Measurements from ENCODE around the gene ALAS2. TPM values are rescaled to one million over a fixed set of nuclear protein-coding genes. Genes with fewer than 3 reads are reported as not detected.
"Not testable (repeated sequence)": the region's sequence is repeated elsewhere in the genome, so short reads cannot be mapped to it uniquely, and the experiment has no call there.

The ALAS2 gene
- not detected in 2 replicates for total RNA-seq

- intact Hi-C loops (cut with micrococcal nuclease), result no loop called here
Measured at GRCh38 chrX:55030271-55031205, at the start of gene ALAS2. Gene ALAS2 (minus strand): TSS chrX:55030977. CDS start chrX:55026000, 4,977 bp downstream.

- intact Hi-C loops (cut with micrococcal nuclease), result no loop called here
Measured at GRCh38 chrX:55074851-55075467, 44.2 kb upstream of the ALAS2 start, which contains the start of gene PAGE2B. Gene PAGE2B (plus strand): TSS chrX:55075030. CDS start chrX:55076042, 1,012 bp downstream.

GRCh38 chrX:55072286-55072685, 41.5 kb upstream of the ALAS2 start:
- intact Hi-C loops (cut with micrococcal nuclease), result no loop called here

GRCh38 chrX:55067180-55067579, 36.4 kb upstream of the ALAS2 start:
- intact Hi-C loops (cut with micrococcal nuclease), result not testable (repeated sequence)

- intact Hi-C loops (cut with micrococcal nuclease), result loop anchor here (1.0 to 10.0 kb wide), 11 partner anchors 57 to 1373 kb away; partner anchors contain the start of genes APEX2, MAGED2, PHF8 and TSR2
Measured at GRCh38 chrX:55057675-55058249, 27.0 kb upstream of the ALAS2 start.

GRCh38 chrX:55056820-55057674, 26.3 kb upstream of the ALAS2 start:
- intact Hi-C loops (cut with micrococcal nuclease), result loop anchor here (1.0 to 10.0 kb wide), 11 partner anchors 56 to 1372 kb away; partner anchors contain the start of genes APEX2, MAGED2, PHF8 and TSR2

- intact Hi-C loops (cut with micrococcal nuclease), result loop anchor here (10.0 kb wide), 2 partner anchors 606 to 1216 kb away; partner anchors contain the start of gene TSR2
Measured at GRCh38 chrX:55050599-55050998, 19.8 kb upstream of the ALAS2 start.

GRCh38 chrX:55041514-55041913, 10.7 kb upstream of the ALAS2 start:
- intact Hi-C loops (cut with micrococcal nuclease), result no loop called here

GRCh38 chrX:55039471-55039870, 8.7 kb upstream of the ALAS2 start:
- intact Hi-C loops (cut with micrococcal nuclease), result no loop called here

GRCh38 chrX:55033429-55033828, 2.7 kb upstream of the ALAS2 start:
- intact Hi-C loops (cut with micrococcal nuclease), result no loop called here

- intact Hi-C loops (cut with micrococcal nuclease), result no loop called here
Measured at GRCh38 chrX:55029291-55029690, 1.5 kb downstream of the ALAS2 start.

GRCh38 chrX:55028611-55029010, 2.2 kb downstream of the ALAS2 start:
- intact Hi-C loops (cut with micrococcal nuclease), result no loop called here

- intact Hi-C loops (cut with micrococcal nuclease), result no loop called here
Measured at GRCh38 chrX:55028040-55028439, 2.7 kb downstream of the ALAS2 start.

GRCh38 chrX:55026840-55027239, 3.9 kb downstream of the ALAS2 start:
- intact Hi-C loops (cut with micrococcal nuclease), result no loop called here

- intact Hi-C loops (cut with micrococcal nuclease), result no loop called here
Measured at GRCh38 chrX:55026143-55026542, 4.6 kb downstream of the ALAS2 start.

- intact Hi-C loops (cut with micrococcal nuclease), result no loop called here
Measured at GRCh38 chrX:55014897-55015299, 15.9 kb downstream of the ALAS2 start.

- intact Hi-C loops (cut with micrococcal nuclease), result no loop called here
Measured at GRCh38 chrX:55011294-55011693, 19.5 kb downstream of the ALAS2 start.

- intact Hi-C loops (cut with micrococcal nuclease), result loop anchor here (10.0 kb wide), 2 partner anchors 1324 to 1924 kb away; partner anchors contain the start of genes HUWE1 and TSPYL2
Measured at GRCh38 chrX:55008571-55009358, 22.0 kb downstream of the ALAS2 start.

GRCh38 chrX:55007656-55008055, 23.1 kb downstream of the ALAS2 start:
- intact Hi-C loops (cut with micrococcal nuclease), result loop anchor here (10.0 kb wide), 2 partner anchors 1323 to 1923 kb away; partner anchors contain the start of genes HUWE1 and TSPYL2
